OCI-LY1 (cell line): Measurements from ENCODE around the gene PROCA1.

ENCODE experiments used
- EZH2 ChIP-seq: fragments of 200-600 bp; sonication (generic), shearing (Covaris generic); IDR thresholded peaks from 2 replicates; pipeline ENCODE4 v1.8.0; 2017; ENCODE audit warnings: borderline replicate concordance, mixed run types, mild to moderate bottlenecking, antibody characterized with exemption, low read length, moderate library complexity, mixed read lengths
- TF ChIP-seq, protein P1 (sequence below): fragments of 200-600 bp; sonication (generic), shearing (Covaris generic); IDR thresholded peaks from 2 replicates; pipeline ENCODE4 v1.5.1; 2017; ENCODE audit warnings: mild to moderate bottlenecking, antibody characterized with exemption, low read length, moderate library complexity, mixed read lengths

DNA sequence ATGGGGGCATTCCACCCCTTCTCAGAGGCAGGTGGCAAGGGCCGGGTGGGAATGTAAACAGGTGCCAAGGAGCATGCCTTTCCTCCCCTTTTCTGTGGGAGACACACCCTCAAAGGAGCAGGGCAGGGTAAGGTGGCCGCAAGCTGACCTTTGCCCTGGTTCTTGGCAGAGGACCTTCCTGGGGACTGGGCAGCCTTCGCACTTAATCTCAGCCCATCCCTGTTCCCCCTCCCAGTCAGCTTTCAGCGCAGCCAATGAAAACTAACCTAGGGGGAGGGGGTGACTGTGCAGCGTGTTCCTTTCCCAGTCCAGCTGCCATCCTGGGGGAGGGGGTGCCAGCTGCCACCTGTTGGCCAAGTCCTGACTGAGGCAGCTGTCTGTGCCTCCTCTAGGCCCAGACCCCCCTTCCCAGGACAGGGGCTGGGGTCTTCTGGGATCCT, 34.9 kb upstream of the PROCA1 start:
- TF ChIP-seq EZH2 = no peak
- TF ChIP-seq, protein P1, sequence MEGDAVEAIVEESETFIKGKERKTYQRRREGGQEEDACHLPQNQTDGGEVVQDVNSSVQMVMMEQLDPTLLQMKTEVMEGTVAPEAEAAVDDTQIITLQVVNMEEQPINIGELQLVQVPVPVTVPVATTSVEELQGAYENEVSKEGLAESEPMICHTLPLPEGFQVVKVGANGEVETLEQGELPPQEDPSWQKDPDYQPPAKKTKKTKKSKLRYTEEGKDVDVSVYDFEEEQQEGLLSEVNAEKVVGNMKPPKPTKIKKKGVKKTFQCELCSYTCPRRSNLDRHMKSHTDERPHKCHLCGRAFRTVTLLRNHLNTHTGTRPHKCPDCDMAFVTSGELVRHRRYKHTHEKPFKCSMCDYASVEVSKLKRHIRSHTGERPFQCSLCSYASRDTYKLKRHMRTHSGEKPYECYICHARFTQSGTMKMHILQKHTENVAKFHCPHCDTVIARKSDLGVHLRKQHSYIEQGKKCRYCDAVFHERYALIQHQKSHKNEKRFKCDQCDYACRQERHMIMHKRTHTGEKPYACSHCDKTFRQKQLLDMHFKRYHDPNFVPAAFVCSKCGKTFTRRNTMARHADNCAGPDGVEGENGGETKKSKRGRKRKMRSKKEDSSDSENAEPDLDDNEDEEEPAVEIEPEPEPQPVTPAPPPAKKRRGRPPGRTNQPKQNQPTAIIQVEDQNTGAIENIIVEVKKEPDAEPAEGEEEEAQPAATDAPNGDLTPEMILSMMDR = no peak
